IMR-90 (cell line): ENCODE measurements around the gene MPZL2. TPM values are rescaled to one million over a fixed set of nuclear protein-coding genes. Genes with fewer than 3 reads are reported as not detected.

Experiments
- ATAC-seq: fragments of 200-7000 bp; cut with Tn5 transposase; 2 replicates; pipeline ENCODE4 v1.9.1; 2020; ENCODE audit warnings: low read depth, mild to moderate bottlenecking, moderate library complexity
- BruUV-seq: library from RNA; stranded (reverse); fragments of 400-500 nt; replicated peaks from 2 replicates; lab custom pipeline; 2021; lab: Mats Ljungman, UMichigan
- CTCF ChIA-PET: fragments of 300-600 bp; formaldehyde crosslinking; extraction: SDS; loops from one replicate; lab custom pipeline; 2021; ENCODE audit warnings: antibody characterized with exemption; lab: Yijun Ruan, JAX
- POLR2A ChIA-PET: fragments of 300-600 bp; sonication (Branson Sonifier 250); formaldehyde crosslinking; loops from one replicate; lab custom pipeline; 2022; ENCODE audit warnings: antibody characterized with exemption; ENCODE audit not compliant: unreplicated experiment; lab: Charles Lee
- DNase-seq: peaks from one replicate; pipeline ENCODE4 v3.0.0; 2013
- H2AFZ ChIP-seq: replicated peaks from 2 replicates; pipeline ENCODE3; 2013; ENCODE audit warnings: low read length, mild to moderate bottlenecking; ENCODE audit not compliant: poor library complexity
- H2AK5ac ChIP-seq: 2 replicates; pipeline ENCODE4 v1.6.1; 2013; ENCODE audit warnings: low read depth, low read length, inconsistent platforms
- H2AK9ac ChIP-seq: replicated peaks from 2 replicates; pipeline ENCODE3; 2013; ENCODE audit warnings: mild to moderate bottlenecking, low read depth, low read length, moderate library complexity; ENCODE audit not compliant: poor library complexity
- H2BK120ac ChIP-seq: 2 replicates; pipeline ENCODE4 v1.6.1; 2013; ENCODE audit warnings: low read depth, low read length, inconsistent platforms
- H2BK15ac ChIP-seq: 3 replicates; pipeline ENCODE4 v1.6.1; 2013; ENCODE audit warnings: low read depth, low read length, inconsistent platforms
- H2BK20ac ChIP-seq: 2 replicates; pipeline ENCODE4 v1.6.1; 2013; ENCODE audit warnings: low read depth, mild to moderate bottlenecking, inconsistent platforms, low read length, moderate library complexity
- H2BK5ac ChIP-seq: 2 replicates; pipeline ENCODE4 v1.6.1; 2013; ENCODE audit warnings: mild to moderate bottlenecking, low read depth, low read length, inconsistent platforms; ENCODE audit not compliant: poor library complexity, severe bottlenecking
- H3K14ac ChIP-seq: replicated peaks from 2 replicates; pipeline ENCODE4 v1.6.1; 2013; ENCODE audit warnings: low read depth, low read length, inconsistent platforms
- H3K18ac ChIP-seq: 2 replicates; pipeline ENCODE4 v1.6.1; 2013; ENCODE audit warnings: low read depth, low read length, control low read depth
- H3K23ac ChIP-seq: 2 replicates; pipeline ENCODE4 v1.6.1; 2013; ENCODE audit warnings: low read depth, low read length, inconsistent platforms
- H3K27ac ChIP-seq: 2 replicates; pipeline ENCODE4 v1.5.1; 2013; ENCODE audit warnings: mild to moderate bottlenecking, control low read depth, low read length; ENCODE audit not compliant: insufficient read depth
- H3K27me3 ChIP-seq: 2 replicates; pipeline ENCODE4 v1.6.1; 2013; ENCODE audit warnings: low read length; ENCODE audit not compliant: control insufficient read depth, insufficient read depth
- H3K36me3 ChIP-seq: 2 replicates; pipeline ENCODE4 v1.6.1; 2013; ENCODE audit warnings: low read length, mixed read lengths; ENCODE audit not compliant: control insufficient read depth, insufficient read depth
- H3K4ac ChIP-seq: 2 replicates; pipeline ENCODE4 v1.6.1; 2013; ENCODE audit warnings: low read depth, low read length, inconsistent platforms
- H3K4me1 ChIP-seq: 2 replicates; pipeline ENCODE4 v1.6.1; 2013; ENCODE audit warnings: low read length, mixed read lengths; ENCODE audit not compliant: control insufficient read depth, insufficient read depth
- H3K4me2 ChIP-seq: 2 replicates; pipeline ENCODE4 v1.6.1; 2013; ENCODE audit warnings: low read depth, mild to moderate bottlenecking, control low read depth, low read length, moderate library complexity
- H3K4me3 ChIP-seq: 2 replicates; pipeline ENCODE4 v1.5.1; 2013; ENCODE audit warnings: low read depth, mild to moderate bottlenecking, control low read depth, low read length, moderate library complexity; ENCODE audit not compliant: insufficient read depth
- H3K56ac ChIP-seq: 2 replicates; pipeline ENCODE4 v1.6.1; 2013; ENCODE audit warnings: low read length, inconsistent platforms; ENCODE audit not compliant: insufficient read depth; ENCODE audit errors: extremely low read depth
- H3K79me1 ChIP-seq, 2 experiments: 2 replicates each; pipeline ENCODE4 v1.6.1; 2013; ENCODE audit warnings: low read length in 2 of 2, inconsistent platforms in 1 of 2, low read depth in 1 of 2
- H3K9ac ChIP-seq: 2 replicates; pipeline ENCODE4 v1.6.1; 2013; ENCODE audit warnings: low read depth, low read length, control low read depth
- H3K9me1 ChIP-seq: 2 replicates; pipeline ENCODE4 v1.6.1; 2013; ENCODE audit warnings: low read length, inconsistent platforms; ENCODE audit not compliant: insufficient read depth
- H3K9me3 ChIP-seq: 2 replicates; pipeline ENCODE4 v1.6.1; 2013; ENCODE audit warnings: low read length; ENCODE audit not compliant: control insufficient read depth, insufficient read depth
- H4K20me1 ChIP-seq: 2 replicates; pipeline ENCODE4 v1.6.1; 2013; ENCODE audit warnings: low read length, inconsistent platforms; ENCODE audit not compliant: insufficient read depth
- H4K5ac ChIP-seq: 2 replicates; pipeline ENCODE4 v1.6.1; 2013; ENCODE audit warnings: mild to moderate bottlenecking, low read depth, low read length, control low read depth
- H4K8ac ChIP-seq, 2 experiments: 2 replicates each; pipeline ENCODE4 v1.6.1; 2013; ENCODE audit warnings: low read depth in 2 of 2, low read length in 2 of 2, control low read depth in 1 of 2, inconsistent platforms in 1 of 2
- H4K91ac ChIP-seq: 2 replicates; pipeline ENCODE4 v1.6.1; 2013; ENCODE audit warnings: low read depth, low read length, inconsistent platforms; ENCODE audit not compliant: insufficient read depth
- BHLHE40 ChIP-seq: fragments of 150-350 bp; IDR thresholded peaks from 2 replicates; pipeline ENCODE4 v1.6.1; 2016; ENCODE audit warnings: mild to moderate bottlenecking, low read depth, low read length
- CEBPB ChIP-seq: IDR thresholded peaks from 2 replicates; pipeline ENCODE4 v1.6.1; 2012; ENCODE audit warnings: low read depth, low read length, improper control_type of control experiment
- CHD1 ChIP-seq: IDR thresholded peaks from 2 replicates; pipeline ENCODE4 v1.6.1; 2012; ENCODE audit warnings: low read depth, low read length, improper control_type of control experiment
- CTCF ChIP-seq: conservative IDR thresholded peaks from 2 replicates; pipeline ENCODE4 v1.5.1; 2012; ENCODE audit warnings: mild to moderate bottlenecking, low read depth, low read length, improper control_type of control experiment
- FOS ChIP-seq: fragments of 150-350 bp; IDR thresholded peaks from 2 replicates; pipeline ENCODE4 v1.6.1; 2016; ENCODE audit warnings: low read depth, low read length
- MAFK ChIP-seq: IDR thresholded peaks from 2 replicates; pipeline ENCODE4 v1.6.1; 2012; ENCODE audit warnings: low read depth, low read length, improper control_type of control experiment
- MAZ ChIP-seq: IDR thresholded peaks from 2 replicates; pipeline ENCODE4 v1.6.1; 2012; ENCODE audit warnings: low read depth, mild to moderate bottlenecking, low read length, improper control_type of control experiment, moderate library complexity, borderline replicate concordance
- MXI1 ChIP-seq: IDR thresholded peaks from 2 replicates; pipeline ENCODE4 v1.6.1; 2012; ENCODE audit warnings: low read depth, mild to moderate bottlenecking, low read length, moderate library complexity, borderline replicate concordance
- NFE2L2 ChIP-seq: fragments of 150-350 bp; IDR thresholded peaks from 2 replicates; pipeline ENCODE4 v1.6.1; 2016; ENCODE audit warnings: low read depth, mild to moderate bottlenecking, low read length
- POLR2A ChIP-seq: IDR thresholded peaks from 2 replicates; pipeline ENCODE4 v1.6.1; 2012; ENCODE audit warnings: mild to moderate bottlenecking, low read depth, low read length
- RAD21 ChIP-seq: IDR thresholded peaks from 2 replicates; pipeline ENCODE4 v1.6.1; 2012; ENCODE audit warnings: low read length, improper control_type of control experiment
- RCOR1 ChIP-seq: IDR thresholded peaks from 2 replicates; pipeline ENCODE4 v1.6.1; 2012; ENCODE audit warnings: mild to moderate bottlenecking, low read length, improper control_type of control experiment; ENCODE audit not compliant: insufficient replicate concordance
- RFX5 ChIP-seq: IDR thresholded peaks from 2 replicates; pipeline ENCODE4 v1.8.0; 2012; ENCODE audit warnings: low read depth, mild to moderate bottlenecking, low read length, moderate library complexity
- SMC3 ChIP-seq: fragments of 150-350 bp; IDR thresholded peaks from 2 replicates; pipeline ENCODE4 v1.6.1; 2016; ENCODE audit warnings: low read depth, mild to moderate bottlenecking, antibody characterized with exemption, low read length, moderate library complexity
- USF2 ChIP-seq: fragments of 150-350 bp; IDR thresholded peaks from 2 replicates; pipeline ENCODE4 v1.6.1; 2017; ENCODE audit warnings: mild to moderate bottlenecking, antibody characterized with exemption, low read length, low read depth
- WGBS, 2 experiments: methylation state at CpG; one replicate each; pipeline versions ENCODE4 v1.1.5 to v1.1.7; 2013; ENCODE audit warnings: missing lambda C conversion rate in 2 of 2; ENCODE audit not compliant: insufficient read length in 1 of 2; ENCODE audit errors: extremely low coverage in 2 of 2; 5-methylcytosine and 5-hydroxymethylcytosine counted together
- dilution Hi-C: fragments of 300-500 bp; cut with HindIII; formaldehyde crosslinking; loops from one replicate; pipeline ENCODE4 v1.14.3; 2018; ENCODE audit warnings: low sequenced_read_pairs; ENCODE audit not compliant: unreplicated experiment
- in situ Hi-C: fragments of 300-500 bp; cut with MboI; formaldehyde crosslinking; loops from 3 replicates; pipeline ENCODE4 v1.14.3; 2019; ENCODE audit warnings: low sequenced_read_pairs, inconsistent platforms, mixed read lengths
- intact Hi-C: fragments of 100-400 bp; cut with micrococcal nuclease; formaldehyde crosslinking; loops from 2 replicates; pipeline ENCODE4 v1.10.0; 2022
- polyA plus RNA-seq, 3 experiments: library from polyadenylated mRNA; depleted of rRNA; stranded (reverse); fragments of >200 nt; gene quantifications; 2 replicates each; pipeline ENCODE4 v1.2.3, GENCODE V29; 2012; ENCODE audit warnings: low replicate concordance in 1 of 3
- total RNA-seq: library from RNA; depleted of rRNA; stranded (reverse); fragments of >200 nt; gene quantifications from 2 replicates; pipeline ENCODE4 v1.2.3, GENCODE V29; 2012
- TF ChIP-seq, protein P1 (sequence below): fragments of 150-350 bp; IDR thresholded peaks from 2 replicates; pipeline ENCODE4 v1.6.1; 2016; ENCODE audit warnings: low read depth, mild to moderate bottlenecking, low read length, moderate library complexity, borderline replicate concordance

Gene MPZL2
- total and polyA plus RNA-seq, 2 of the 4 experiments (the other 2 are of a cell fraction), result not detected

DNA sequence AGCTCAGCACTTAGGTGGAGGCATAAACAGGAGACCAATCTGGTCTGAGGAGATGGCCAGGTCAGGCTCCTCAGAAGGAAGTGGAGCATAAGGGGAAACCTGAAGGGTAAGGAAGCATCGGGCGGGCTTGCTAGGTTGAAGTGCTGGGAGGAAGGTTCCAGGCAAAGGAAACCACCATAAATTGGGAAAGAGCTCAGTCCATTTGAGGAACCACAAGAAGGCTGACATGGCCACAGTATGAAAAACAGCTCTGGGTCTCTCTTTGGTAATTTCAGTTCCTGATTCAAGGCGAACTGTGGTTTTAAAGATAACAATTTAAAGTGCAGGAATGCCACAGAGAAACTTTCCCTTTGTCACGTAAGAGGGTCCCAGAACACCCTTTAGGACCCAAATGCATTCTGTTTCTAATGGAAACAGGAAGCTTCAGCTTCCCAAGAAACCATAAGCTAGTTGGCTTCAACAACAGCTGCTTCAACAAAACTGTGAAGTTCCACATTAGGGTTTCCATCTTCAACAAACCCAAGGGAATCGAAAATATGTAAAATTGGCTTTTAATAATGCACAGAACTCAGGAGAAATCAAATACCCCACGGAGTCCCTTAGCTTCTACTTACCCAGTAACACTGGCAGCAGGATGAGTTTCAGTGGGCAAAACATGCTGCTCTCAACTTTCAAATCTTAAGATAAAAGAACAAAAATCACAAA is 49.7 kb downstream of the MPZL2 start:
- dilution Hi-C loops, result no loop called here
- no peak for ATAC-seq
- H3K27me3 ChIP-seq, result peaks cover 21% of the 10 kb centered on the region

More for the DNA sequence above, 49.7 kb downstream of the MPZL2 start:
- no peak overlapping the region for H3K18ac ChIP-seq
- H2BK20ac ChIP-seq, result no peak overlapping the region
- H3K56ac ChIP-seq, result no peak overlapping the region
- H3K9me3 ChIP-seq, result no peaks in the 10 kb centered on the region
- H4K20me1 ChIP-seq, result no peaks in the 10 kb centered on the region
- H3K4me1 ChIP-seq, result no peaks in the 10 kb centered on the region
- no peak overlapping the region for H4K5ac ChIP-seq
- WGBS, 2 experiments, result 48% methylated on average over 5 of the region's 6 CpGs; no CpG with 5 or more reads in 1 of the 2 experiments
- H3K27ac ChIP-seq, result no peak overlapping the region
- H3K4me2 ChIP-seq, result no peak overlapping the region
- no peaks in the 10 kb centered on the region for H3K79me1 ChIP-seq
- H3K9me1 ChIP-seq, result no peaks in the 10 kb centered on the region
- no peak overlapping the region for H2BK15ac ChIP-seq
- ChIA-PET CTCF (interaction anchor here (0.9 to 1.3 kb wide), 2 partner anchors 16 to 43 kb away, joined by 3 to 4 read pairs; no protein-coding TSS in a partner anchor), POLR2A (no interaction called here)
- no peaks in the 10 kb centered on the region for H3K36me3 ChIP-seq
- no peak overlapping the region for H2BK120ac ChIP-seq
- H2AK5ac ChIP-seq, result no peak overlapping the region
- TF ChIP-seq MXI1, result no peak
- no peak for TF ChIP-seq NFE2L2
- no peak for TF ChIP-seq BHLHE40
- TF ChIP-seq, protein P1, sequence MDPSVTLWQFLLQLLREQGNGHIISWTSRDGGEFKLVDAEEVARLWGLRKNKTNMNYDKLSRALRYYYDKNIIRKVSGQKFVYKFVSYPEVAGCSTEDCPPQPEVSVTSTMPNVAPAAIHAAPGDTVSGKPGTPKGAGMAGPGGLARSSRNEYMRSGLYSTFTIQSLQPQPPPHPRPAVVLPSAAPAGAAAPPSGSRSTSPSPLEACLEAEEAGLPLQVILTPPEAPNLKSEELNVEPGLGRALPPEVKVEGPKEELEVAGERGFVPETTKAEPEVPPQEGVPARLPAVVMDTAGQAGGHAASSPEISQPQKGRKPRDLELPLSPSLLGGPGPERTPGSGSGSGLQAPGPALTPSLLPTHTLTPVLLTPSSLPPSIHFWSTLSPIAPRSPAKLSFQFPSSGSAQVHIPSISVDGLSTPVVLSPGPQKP, result no peak
- TF ChIP-seq RCOR1, result no peak
- no peak for TF ChIP-seq RAD21
- no peak for TF ChIP-seq CHD1
- TF ChIP-seq MAZ, result no peak
- TF ChIP-seq POLR2A, result no peak
- TF ChIP-seq MAFK, result no peak
- no peak for TF ChIP-seq CEBPB
- no peak for TF ChIP-seq FOS
- no peak for TF ChIP-seq USF2
- no peak for TF ChIP-seq CTCF
- no peak for TF ChIP-seq SMC3
- TF ChIP-seq RFX5, result no peak
- H3K23ac ChIP-seq, result no peak overlapping the region
- H2BK5ac ChIP-seq, result no peak overlapping the region
- H3K4ac ChIP-seq, result no peak overlapping the region
- H3K9ac ChIP-seq, result no peak overlapping the region
- H2AK9ac ChIP-seq, result no peak overlapping the region
- no peak overlapping the region for H3K14ac ChIP-seq
- in situ Hi-C loops (no loop called here), intact Hi-C loops (no loop called here)
- no TSS peak for BruUV-seq
- H4K8ac ChIP-seq, result no peak overlapping the region
- no peak overlapping the region for H4K91ac ChIP-seq
- no peak for DNase-seq
- no peak overlapping the region for H2AFZ ChIP-seq
- no peak overlapping the region for H3K4me3 ChIP-seq
